ENCODE measurements around the gene PRH1. TPM values are rescaled to one million over a fixed set of nuclear protein-coding genes. Genes with fewer than 3 reads are reported as not detected.

PRH1 gene
- polyA plus RNA-seq (2013, experiment 1 of 2): 2.8 TPM
- 2.0 TPM for polyA plus RNA-seq (2013, experiment 2 of 2)

DNA sequence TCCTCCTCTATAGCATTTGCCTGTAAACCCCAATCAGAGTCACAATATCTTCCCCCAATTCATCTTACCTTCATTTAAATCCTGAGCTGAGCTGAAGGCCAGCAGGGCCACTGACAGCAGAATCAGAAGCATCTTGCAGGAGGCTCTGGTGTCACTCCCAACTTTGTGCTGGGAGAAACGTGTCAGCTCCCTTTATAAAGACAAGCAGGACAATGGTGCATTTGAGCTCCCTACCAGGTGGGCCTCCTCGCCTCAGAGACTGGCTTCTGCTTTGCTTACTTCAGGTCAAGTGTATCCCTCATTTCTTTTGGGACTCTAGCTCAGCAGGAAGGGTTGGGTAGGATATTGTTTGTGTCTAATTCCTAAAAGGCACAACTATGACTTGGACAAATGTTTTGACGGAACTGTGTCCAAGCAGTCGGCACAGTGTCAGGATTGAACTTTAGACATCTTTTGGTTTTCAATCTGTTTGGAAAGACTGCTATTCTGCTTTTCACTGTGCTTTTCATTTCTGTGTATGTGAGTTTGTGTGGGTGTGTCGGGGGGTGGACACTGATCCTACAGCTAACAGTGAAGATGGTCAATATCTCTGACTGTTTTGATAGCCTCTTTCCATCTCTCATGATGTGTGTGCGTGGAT lies at the start of gene PRH1:
Gene PRH1 (minus strand): TSS at position 170 of the 640 bp plus-strand sequence. CDS start 38 bp downstream, at position 132.
- no peak within 1 kb of the TSS for H3K4ac ChIP-seq (ENCODE audit: low read depth in 1 of 2, low read length in 2 of 2)
- peaks cover 0 to 5% of the 10 kb centered on the region in 2 experiments for H3K36me3 ChIP-seq (ENCODE audit: control insufficient read depth in 1 of 2, insufficient read depth in 2 of 2, low read depth in 1 of 2, low read length in 2 of 2)
- H3K9ac ChIP-seq (ENCODE audit: low read length): no peak within 1 kb of the TSS
- H3K23ac ChIP-seq (ENCODE audit: low read length in 2 of 2): no peak within 1 kb of the TSS
- H4K8ac ChIP-seq (ENCODE audit: low read length): no peak within 1 kb of the TSS
- H3K4me3 ChIP-seq (ENCODE audit: insufficient read depth in 1 of 2, low read depth in 1 of 2, low read length in 2 of 2): no peak within 1 kb of the TSS
- WGBS: 91% methylated on average over 6 of the region's 6 CpGs
- no peak within 1 kb of the TSS for H2AK5ac ChIP-seq (ENCODE audit: low read length, severe bottlenecking)
- no peak within 1 kb of the TSS for H3K18ac ChIP-seq (ENCODE audit: low read depth in 1 of 2, low read length in 2 of 2)
- no peak within 1 kb of the TSS for H4K91ac ChIP-seq (ENCODE audit: low read length)
- no peak within 1 kb of the TSS for H2BK15ac ChIP-seq (ENCODE audit: low read depth, poor library complexity, severe bottlenecking)
- no peak for DNase-seq
- H3K14ac ChIP-seq (ENCODE audit: low read length in 2 of 2): no peak within 1 kb of the TSS
- no peaks in the 10 kb centered on the region for H3K9me3 ChIP-seq (ENCODE audit: control insufficient read depth, low read length)
- H2AFZ ChIP-seq (ENCODE audit: low read depth, low read length): no peak within 1 kb of the TSS
- no peak within 1 kb of the TSS for H3K27ac ChIP-seq (ENCODE audit: low read length, poor library complexity, severe bottlenecking)
- no peaks in the 10 kb centered on the region for H3K79me1 ChIP-seq (replicated peaks; ENCODE audit: low read length, poor library complexity, severe bottlenecking)
- no peak within 1 kb of the TSS for H3K4me2 ChIP-seq (ENCODE audit: low read length, poor library complexity, severe bottlenecking)
- no peak within 1 kb of the TSS for H2BK120ac ChIP-seq (ENCODE audit: low read depth, low read length)
- H3K27me3 ChIP-seq (ENCODE audit: control insufficient read depth in 1 of 2, insufficient read depth in 1 of 2, low read length in 2 of 2): no peaks in the 10 kb centered on the region
- H3K4me1 ChIP-seq (ENCODE audit: control insufficient read depth, insufficient read depth, low read depth, low read length): no peaks in the 10 kb centered on the region
- no peak within 1 kb of the TSS for H2BK12ac ChIP-seq (ENCODE audit: low read length in 2 of 2)
- H2BK5ac ChIP-seq (ENCODE audit: low read depth, low read length, poor library complexity, severe bottlenecking): no peak within 1 kb of the TSS

DNA sequence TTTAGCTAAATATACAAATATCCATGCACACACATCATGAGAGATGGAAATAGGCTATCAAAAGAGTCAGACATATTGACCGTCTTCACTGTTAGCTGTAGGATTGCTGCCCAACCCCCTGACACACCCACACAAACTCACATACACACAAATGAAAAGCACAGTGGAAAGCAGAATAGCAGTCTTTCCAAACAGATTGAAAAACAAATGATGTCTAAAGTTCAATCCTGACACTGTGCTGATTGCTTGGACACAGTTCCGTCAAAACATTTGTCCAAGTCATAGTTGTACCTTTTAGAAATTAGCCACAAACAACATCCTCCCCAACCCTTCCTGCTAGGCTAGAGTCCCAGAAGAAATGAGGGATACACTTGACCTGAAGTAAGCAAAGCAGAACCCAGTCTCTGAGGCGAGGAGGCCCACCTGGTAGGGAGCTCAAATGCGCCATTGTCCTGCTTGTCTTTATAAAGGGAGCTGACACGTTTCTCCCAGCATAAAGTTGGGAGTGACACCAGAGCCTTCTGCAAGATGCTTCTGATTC lies 44.8 kb upstream of the PRH1 start, which contains the start of gene PRH2:
Gene PRH2 (plus strand): TSS at position 491 of the 541 bp plus-strand sequence. CDS start 38 bp downstream, at position 529.
- Histone ChIP-seq H2AFZ (ENCODE audit: low read depth, low read length) (no peak within 1 kb of the TSS), H2BK5ac (ENCODE audit: low read depth, low read length, poor library complexity, severe bottlenecking) (no peak within 1 kb of the TSS), H2BK120ac (ENCODE audit: low read depth, low read length) (no peak within 1 kb of the TSS), H3K27me3 (ENCODE audit: control insufficient read depth in 1 of 2, insufficient read depth in 1 of 2, low read length in 2 of 2) (no peaks in the 10 kb centered on the region), H3K23ac (ENCODE audit: low read length in 2 of 2) (no peak within 1 kb of the TSS), H2AK5ac (ENCODE audit: low read length, severe bottlenecking) (no peak within 1 kb of the TSS), H3K4ac (ENCODE audit: low read depth in 1 of 2, low read length in 2 of 2) (no peak within 1 kb of the TSS), H4K91ac (ENCODE audit: low read length) (no peak within 1 kb of the TSS), H3K4me3 (ENCODE audit: insufficient read depth in 1 of 2, low read depth in 1 of 2, low read length in 2 of 2) (no peak within 1 kb of the TSS), H3K4me1 (ENCODE audit: control insufficient read depth, insufficient read depth, low read depth, low read length) (no peaks in the 10 kb centered on the region), H3K36me3 (ENCODE audit: control insufficient read depth in 1 of 2, insufficient read depth in 2 of 2, low read depth in 1 of 2, low read length in 2 of 2) (no peaks in the 10 kb centered on the region), H3K14ac (ENCODE audit: low read length in 2 of 2) (no peak within 1 kb of the TSS), H3K9ac (ENCODE audit: low read length) (no peak within 1 kb of the TSS), H2BK15ac (ENCODE audit: low read depth, poor library complexity, severe bottlenecking) (no peak within 1 kb of the TSS), H4K8ac (ENCODE audit: low read length) (no peak within 1 kb of the TSS), H3K18ac (ENCODE audit: low read depth in 1 of 2, low read length in 2 of 2) (no peak within 1 kb of the TSS), H3K27ac (ENCODE audit: low read length, poor library complexity, severe bottlenecking) (no peak within 1 kb of the TSS), H3K4me2 (ENCODE audit: low read length, poor library complexity, severe bottlenecking) (no peak within 1 kb of the TSS), H2BK12ac (ENCODE audit: low read length in 2 of 2) (no peak within 1 kb of the TSS), H3K9me3 (ENCODE audit: control insufficient read depth, low read length) (no peaks in the 10 kb centered on the region), H3K79me1 (replicated peaks; ENCODE audit: low read length, poor library complexity, severe bottlenecking) (peaks cover 9% of the 10 kb centered on the region)
- WGBS: 96% methylated on average over 5 of the region's 5 CpGs
- no peak for DNase-seq

- Histone ChIP-seq H3K27me3 (ENCODE audit: control insufficient read depth in 1 of 2, insufficient read depth in 1 of 2, low read length in 2 of 2) (no peaks in the 10 kb centered on the region), H2BK120ac (ENCODE audit: low read depth, low read length) (no peak overlapping the region), H3K79me1 (replicated peaks; ENCODE audit: low read length, poor library complexity, severe bottlenecking) (peaks cover 9% of the 10 kb centered on the region), H3K14ac (ENCODE audit: low read length in 2 of 2) (no peak overlapping the region), H3K9me3 (ENCODE audit: control insufficient read depth, low read length) (no peaks in the 10 kb centered on the region), H2BK15ac (ENCODE audit: low read depth, poor library complexity, severe bottlenecking) (no peak overlapping the region), H3K4me2 (ENCODE audit: low read length, poor library complexity, severe bottlenecking) (no peak overlapping the region), H3K23ac (ENCODE audit: low read length in 2 of 2) (no peak overlapping the region), H3K4ac (ENCODE audit: low read depth in 1 of 2, low read length in 2 of 2) (no peak overlapping the region), H3K4me3 (ENCODE audit: insufficient read depth in 1 of 2, low read depth in 1 of 2, low read length in 2 of 2) (no peak overlapping the region), H3K36me3 (ENCODE audit: control insufficient read depth in 1 of 2, insufficient read depth in 2 of 2, low read depth in 1 of 2, low read length in 2 of 2) (no peaks in the 10 kb centered on the region), H2AFZ (ENCODE audit: low read depth, low read length) (no peak overlapping the region), H2AK5ac (ENCODE audit: low read length, severe bottlenecking) (no peak overlapping the region), H4K91ac (ENCODE audit: low read length) (no peak overlapping the region), H2BK12ac (ENCODE audit: low read length in 2 of 2) (no peak overlapping the region), H3K9ac (ENCODE audit: low read length) (no peak overlapping the region), H3K4me1 (ENCODE audit: control insufficient read depth, insufficient read depth, low read depth, low read length) (no peaks in the 10 kb centered on the region), H2BK5ac (ENCODE audit: low read depth, low read length, poor library complexity, severe bottlenecking) (no peak overlapping the region), H3K18ac (ENCODE audit: low read depth in 1 of 2, low read length in 2 of 2) (no peak overlapping the region), H3K27ac (ENCODE audit: low read length, poor library complexity, severe bottlenecking) (no peak overlapping the region), H4K8ac (ENCODE audit: low read length) (no peak overlapping the region)
- no peak for DNase-seq
- 87% methylated on average over 5 of the region's 5 CpGs for WGBS
These were observed 42.2 kb upstream of the PRH1 start for GRCh38 chr12:10926269-10926668.

- Histone ChIP-seq H3K79me1 (replicated peaks; ENCODE audit: low read length, poor library complexity, severe bottlenecking) (no peaks in the 10 kb centered on the region), H3K14ac (ENCODE audit: low read length in 2 of 2) (no peak overlapping the region), H3K4me2 (ENCODE audit: low read length, poor library complexity, severe bottlenecking) (no peak overlapping the region), H4K8ac (ENCODE audit: low read length) (peak overlapping the region; percentile 28), H3K4me1 (ENCODE audit: control insufficient read depth, insufficient read depth, low read depth, low read length) (no peaks in the 10 kb centered on the region), H2AK5ac (ENCODE audit: low read length, severe bottlenecking) (no peak overlapping the region), H3K27me3 (ENCODE audit: control insufficient read depth in 1 of 2, insufficient read depth in 1 of 2, low read length in 2 of 2) (no peaks in the 10 kb centered on the region), H3K23ac (ENCODE audit: low read length in 2 of 2) (no peak overlapping the region), H2BK15ac (ENCODE audit: low read depth, poor library complexity, severe bottlenecking) (no peak overlapping the region), H3K4ac (ENCODE audit: low read depth in 1 of 2, low read length in 2 of 2) (no peak overlapping the region), H3K4me3 (ENCODE audit: insufficient read depth in 1 of 2, low read depth in 1 of 2, low read length in 2 of 2) (no peak overlapping the region), H4K91ac (ENCODE audit: low read length) (no peak overlapping the region), H3K27ac (ENCODE audit: low read length, poor library complexity, severe bottlenecking) (no peak overlapping the region), H2AFZ (ENCODE audit: low read depth, low read length) (no peak overlapping the region), H3K36me3 (ENCODE audit: control insufficient read depth in 1 of 2, insufficient read depth in 2 of 2, low read depth in 1 of 2, low read length in 2 of 2) (no peaks in the 10 kb centered on the region), H2BK120ac (ENCODE audit: low read depth, low read length) (no peak overlapping the region), H3K9me3 (ENCODE audit: control insufficient read depth, low read length) (no peaks in the 10 kb centered on the region), H2BK5ac (ENCODE audit: low read depth, low read length, poor library complexity, severe bottlenecking) (no peak overlapping the region), H2BK12ac (ENCODE audit: low read length in 2 of 2) (no peak overlapping the region), H3K9ac (ENCODE audit: low read length) (no peak overlapping the region), H3K18ac (ENCODE audit: low read depth in 1 of 2, low read length in 2 of 2) (no peak overlapping the region)
- WGBS: 100% methylated on average over 1 of the region's 1 CpG
- no peak for DNase-seq
These were observed 35.8 kb upstream of the PRH1 start for GRCh38 chr12:10919809-10920208.

All from mesenchymal stem cell (in vitro differentiated cells and primary cell).